ENCODE results near the gene MRPL33.
A peak's percentile ranks its signal among the peaks of the same experiment; 100 is the strongest.

Gene MRPL33

GRCh38 chr2:27776696-27777095 is 5.2 kb downstream of the MRPL33 start:
- no peak overlapping the region for H3K27ac ChIP-seq (ENCODE audit: low read length)
- H3K4me1 ChIP-seq (ENCODE audit: control insufficient read depth, insufficient read depth, low read length), result peaks cover 30% of the 10 kb centered on the region
- H3K9ac ChIP-seq (ENCODE audit: low read length in 2 of 2), result no peak overlapping the region
- no peaks in the 10 kb centered on the region for H3K27me3 ChIP-seq (ENCODE audit: control insufficient read depth in 1 of 2, insufficient read depth in 2 of 2, low read length in 2 of 2)
- H3K9me3 ChIP-seq (ENCODE audit: control insufficient read depth in 2 of 2, low read length in 2 of 2), result no peaks in the 10 kb centered on the region
- peaks cover 4 to 8% of the 10 kb centered on the region in 2 donors for H3K36me3 ChIP-seq (ENCODE audit: control insufficient read depth in 2 of 2, insufficient read depth in 2 of 2, low read length in 2 of 2)
- H3K4me3 ChIP-seq (ENCODE audit: low read length in 2 of 2), result no peak overlapping the region

GRCh38 chr2:27779417-27780055 is 8.0 kb downstream of the MRPL33 start:
- Histone ChIP-seq H3K4me1 (ENCODE audit: control insufficient read depth, insufficient read depth, low read length) (peaks cover 17% of the 10 kb centered on the region), H3K27ac (ENCODE audit: low read length) (peak overlapping the region; percentile 70), H3K27me3 (ENCODE audit: control insufficient read depth in 1 of 2, insufficient read depth in 2 of 2, low read length in 2 of 2) (no peaks in the 10 kb centered on the region), H3K9ac (ENCODE audit: low read length in 2 of 2) (peak overlapping the region in 1 of 2 donors; percentile 2), H3K9me3 (ENCODE audit: control insufficient read depth in 2 of 2, low read length in 2 of 2) (no peaks in the 10 kb centered on the region), H3K36me3 (ENCODE audit: control insufficient read depth in 2 of 2, insufficient read depth in 2 of 2, low read length in 2 of 2) (peaks cover under 1 to 5% of the 10 kb centered on the region in 2 donors), H3K4me3 (ENCODE audit: low read length in 2 of 2) (no peak overlapping the region)

- Histone ChIP-seq H3K36me3 (ENCODE audit: control insufficient read depth in 2 of 2, insufficient read depth in 2 of 2, low read length in 2 of 2) (no peaks in the 10 kb centered on the region), H3K27me3 (ENCODE audit: control insufficient read depth in 1 of 2, insufficient read depth in 2 of 2, low read length in 2 of 2) (no peaks in the 10 kb centered on the region), H3K9me3 (ENCODE audit: control insufficient read depth in 2 of 2, low read length in 2 of 2) (no peaks in the 10 kb centered on the region), H3K4me3 (ENCODE audit: low read length in 2 of 2) (no peak overlapping the region), H3K9ac (ENCODE audit: low read length in 2 of 2) (no peak overlapping the region), H3K4me1 (ENCODE audit: control insufficient read depth, insufficient read depth, low read length) (peaks cover 17% of the 10 kb centered on the region), H3K27ac (ENCODE audit: low read length) (peak overlapping the region; percentile 70)
Observed at GRCh38 chr2:27781496-27781895, 10.0 kb downstream of the MRPL33 start.

- H3K36me3 ChIP-seq (ENCODE audit: control insufficient read depth in 2 of 2, insufficient read depth in 2 of 2, low read length in 2 of 2), result no peaks in the 10 kb centered on the region
- H3K27me3 ChIP-seq (ENCODE audit: control insufficient read depth in 1 of 2, insufficient read depth in 2 of 2, low read length in 2 of 2), result no peaks in the 10 kb centered on the region
- peaks cover 17% of the 10 kb centered on the region for H3K4me1 ChIP-seq (ENCODE audit: control insufficient read depth, insufficient read depth, low read length)
- H3K27ac ChIP-seq (ENCODE audit: low read length), result no peak overlapping the region
- no peaks in the 10 kb centered on the region for H3K9me3 ChIP-seq (ENCODE audit: control insufficient read depth in 2 of 2, low read length in 2 of 2)
- no peak overlapping the region for H3K9ac ChIP-seq (ENCODE audit: low read length in 2 of 2)
- H3K4me3 ChIP-seq (ENCODE audit: low read length in 2 of 2), result no peak overlapping the region
Observed at GRCh38 chr2:27782701-27783100, 11.2 kb downstream of the MRPL33 start.

DNA sequence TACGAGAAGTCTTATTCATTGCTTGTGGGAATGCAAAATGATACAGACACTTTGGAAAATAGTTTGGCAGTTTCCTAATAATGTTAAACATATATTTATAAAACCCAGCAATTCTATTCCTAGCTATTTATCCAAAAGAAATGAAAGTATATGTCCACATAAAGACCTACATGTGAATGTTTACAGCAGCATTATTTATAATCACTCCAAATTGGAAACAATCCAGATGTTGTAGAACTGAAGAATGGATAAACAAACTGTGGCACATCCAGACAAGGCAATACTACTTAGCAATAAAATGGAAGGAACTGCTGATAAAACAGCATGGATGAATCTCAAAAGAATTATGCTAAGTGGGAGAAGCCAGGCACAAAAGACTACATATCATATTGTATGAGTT is 19.3 kb downstream of the MRPL33 start:
- no peak overlapping the region for H3K27ac ChIP-seq (ENCODE audit: low read length)
- H3K4me1 ChIP-seq (ENCODE audit: control insufficient read depth, insufficient read depth, low read length), result peaks cover 9% of the 10 kb centered on the region
- H3K36me3 ChIP-seq (ENCODE audit: control insufficient read depth in 2 of 2, insufficient read depth in 2 of 2, low read length in 2 of 2), result no peaks in the 10 kb centered on the region
- no peaks in the 10 kb centered on the region for H3K9me3 ChIP-seq (ENCODE audit: control insufficient read depth in 2 of 2, low read length in 2 of 2)
- H3K9ac ChIP-seq (ENCODE audit: low read length in 2 of 2), result no peak overlapping the region
- H3K4me3 ChIP-seq (ENCODE audit: low read length in 2 of 2), result no peak overlapping the region
- H3K27me3 ChIP-seq (ENCODE audit: control insufficient read depth in 1 of 2, insufficient read depth in 2 of 2, low read length in 2 of 2), result no peaks in the 10 kb centered on the region

DNA sequence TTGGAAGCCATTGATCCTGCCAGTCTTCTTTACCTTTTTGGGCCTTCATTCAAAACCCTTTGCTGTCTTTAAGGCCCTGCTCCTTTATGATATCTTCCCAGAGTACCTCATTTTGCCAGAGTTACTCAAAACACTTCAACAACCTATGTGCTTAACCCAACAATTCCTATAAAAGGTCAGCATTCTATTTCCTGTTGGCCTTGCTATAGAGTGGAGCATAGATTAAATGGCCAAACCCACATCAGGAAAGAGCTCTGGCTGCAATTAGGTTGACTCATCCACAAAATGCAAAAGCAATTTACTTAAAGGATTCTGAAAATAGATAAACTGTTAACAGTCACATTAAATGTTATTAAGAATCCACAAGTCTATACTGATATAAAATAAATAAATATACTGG is 21.2 kb downstream of the MRPL33 start:
- H3K4me3 ChIP-seq (ENCODE audit: low read length in 2 of 2), result no peak overlapping the region

GRCh38 chr2:27795093-27795834 is 23.7 kb downstream of the MRPL33 start:
- Histone ChIP-seq H3K9me3 (ENCODE audit: control insufficient read depth in 2 of 2, low read length in 2 of 2) (no peaks in the 10 kb centered on the region), H3K36me3 (ENCODE audit: control insufficient read depth in 2 of 2, insufficient read depth in 2 of 2, low read length in 2 of 2) (no peaks in the 10 kb centered on the region), H3K4me1 (ENCODE audit: control insufficient read depth, insufficient read depth, low read length) (peaks cover 48% of the 10 kb centered on the region), H3K27me3 (ENCODE audit: control insufficient read depth in 1 of 2, insufficient read depth in 2 of 2, low read length in 2 of 2) (no peaks in the 10 kb centered on the region), H3K9ac (ENCODE audit: low read length in 2 of 2) (peak overlapping the region; percentile 34 to 36), H3K27ac (ENCODE audit: low read length) (peak overlapping the region; percentile 79), H3K4me3 (ENCODE audit: low read length in 2 of 2) (no peak overlapping the region)

More for the DNA sequence above, 21.2 kb downstream of the MRPL33 start:
- Histone ChIP-seq H3K4me1 (ENCODE audit: control insufficient read depth, insufficient read depth, low read length) (peaks cover 26% of the 10 kb centered on the region), H3K27ac (ENCODE audit: low read length) (no peak overlapping the region), H3K27me3 (ENCODE audit: control insufficient read depth in 1 of 2, insufficient read depth in 2 of 2, low read length in 2 of 2) (no peaks in the 10 kb centered on the region), H3K9ac (ENCODE audit: low read length in 2 of 2) (no peak overlapping the region), H3K36me3 (ENCODE audit: control insufficient read depth in 2 of 2, insufficient read depth in 2 of 2, low read length in 2 of 2) (no peaks in the 10 kb centered on the region), H3K9me3 (ENCODE audit: control insufficient read depth in 2 of 2, low read length in 2 of 2) (no peaks in the 10 kb centered on the region)

DNA sequence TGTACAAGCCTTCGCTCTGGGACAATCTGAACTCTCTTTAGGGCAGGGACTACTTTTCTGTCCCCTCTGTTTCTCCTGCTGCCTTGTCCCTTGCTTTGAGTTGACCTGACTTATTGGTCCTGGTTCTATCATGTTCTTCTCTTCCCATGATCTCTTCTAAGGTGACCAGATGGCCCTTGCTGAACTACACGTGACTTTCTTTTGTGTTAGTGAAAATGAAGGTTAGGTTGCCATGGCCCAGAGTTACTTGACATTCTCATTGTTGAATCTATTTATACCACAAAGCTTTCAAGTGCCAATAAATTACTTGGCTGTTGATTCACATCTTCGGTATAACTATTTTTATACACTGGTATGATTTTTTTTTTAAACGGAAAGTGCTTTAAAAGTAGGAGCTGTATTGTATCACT is 24.4 kb downstream of the MRPL33 start:
- peaks cover 55% of the 10 kb centered on the region for H3K4me1 ChIP-seq (ENCODE audit: control insufficient read depth, insufficient read depth, low read length)
- no peaks in the 10 kb centered on the region for H3K36me3 ChIP-seq (ENCODE audit: control insufficient read depth in 2 of 2, insufficient read depth in 2 of 2, low read length in 2 of 2)
- peak overlapping the region; percentile 79 for H3K27ac ChIP-seq (ENCODE audit: low read length)
- H3K27me3 ChIP-seq (ENCODE audit: control insufficient read depth in 1 of 2, insufficient read depth in 2 of 2, low read length in 2 of 2), result no peaks in the 10 kb centered on the region
- no peak overlapping the region for H3K4me3 ChIP-seq (ENCODE audit: low read length in 2 of 2)
- H3K9me3 ChIP-seq (ENCODE audit: control insufficient read depth in 2 of 2, low read length in 2 of 2), result no peaks in the 10 kb centered on the region
- peak overlapping the region; percentile 34 to 36 for H3K9ac ChIP-seq (ENCODE audit: low read length in 2 of 2)

DNA sequence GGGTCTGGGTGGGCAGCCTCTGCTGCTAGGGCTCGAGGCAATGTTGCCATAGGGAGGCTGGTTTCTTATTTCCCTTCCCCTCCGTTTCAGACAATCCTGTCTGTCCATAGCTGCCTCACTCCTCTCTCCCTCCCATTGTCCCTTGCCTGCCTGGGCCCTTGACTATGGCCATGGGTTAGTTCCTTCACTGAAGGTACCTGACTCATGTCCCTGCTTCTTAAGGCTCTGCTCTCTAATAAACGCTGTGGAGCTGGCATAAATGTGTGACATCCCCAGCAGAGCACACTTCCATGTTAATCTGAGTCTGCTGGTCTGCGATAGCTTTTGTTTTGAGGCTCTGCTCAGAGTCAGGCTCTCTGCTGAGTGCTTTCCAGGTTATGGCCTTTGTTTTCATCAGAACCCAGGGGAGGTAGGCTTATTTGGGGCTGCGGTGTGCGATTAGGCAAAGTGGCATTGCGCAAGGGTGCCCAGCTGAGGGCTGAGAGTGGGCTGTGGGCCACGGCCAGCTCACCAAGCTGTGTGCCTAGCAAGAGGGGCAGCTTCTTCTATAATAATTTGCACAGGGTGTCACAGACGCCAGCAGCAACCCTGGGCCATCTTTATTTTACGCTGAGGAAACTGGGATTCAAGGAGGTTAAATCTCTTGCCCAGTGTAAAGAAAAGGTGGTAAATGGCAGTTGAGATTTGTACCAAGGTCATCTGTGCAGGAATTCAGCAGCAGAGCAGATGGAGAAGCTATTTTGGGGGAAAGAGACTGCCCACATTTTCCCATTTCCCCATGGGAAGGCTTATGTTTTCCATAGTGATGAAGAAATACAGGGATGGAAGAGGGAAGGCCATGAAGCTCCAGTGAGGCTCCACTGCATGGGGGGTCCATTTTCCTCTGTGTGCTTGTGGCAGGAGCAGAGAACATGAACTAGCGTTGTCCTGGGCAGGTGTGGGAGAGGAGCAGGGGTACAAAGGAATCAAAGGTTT is 25.6 kb downstream of the MRPL33 start:
- Histone ChIP-seq H3K36me3 (ENCODE audit: control insufficient read depth in 2 of 2, insufficient read depth in 2 of 2, low read length in 2 of 2) (no peaks in the 10 kb centered on the region), H3K27ac (ENCODE audit: low read length) (peak overlapping the region; percentile 79), H3K4me1 (ENCODE audit: control insufficient read depth, insufficient read depth, low read length) (peaks cover 58% of the 10 kb centered on the region), H3K9ac (ENCODE audit: low read length in 2 of 2) (peak overlapping the region; percentile 52 to 55), H3K4me3 (ENCODE audit: low read length in 2 of 2) (no peak overlapping the region), H3K9me3 (ENCODE audit: control insufficient read depth in 2 of 2, low read length in 2 of 2) (no peaks in the 10 kb centered on the region), H3K27me3 (ENCODE audit: control insufficient read depth in 1 of 2, insufficient read depth in 2 of 2, low read length in 2 of 2) (no peaks in the 10 kb centered on the region)

DNA sequence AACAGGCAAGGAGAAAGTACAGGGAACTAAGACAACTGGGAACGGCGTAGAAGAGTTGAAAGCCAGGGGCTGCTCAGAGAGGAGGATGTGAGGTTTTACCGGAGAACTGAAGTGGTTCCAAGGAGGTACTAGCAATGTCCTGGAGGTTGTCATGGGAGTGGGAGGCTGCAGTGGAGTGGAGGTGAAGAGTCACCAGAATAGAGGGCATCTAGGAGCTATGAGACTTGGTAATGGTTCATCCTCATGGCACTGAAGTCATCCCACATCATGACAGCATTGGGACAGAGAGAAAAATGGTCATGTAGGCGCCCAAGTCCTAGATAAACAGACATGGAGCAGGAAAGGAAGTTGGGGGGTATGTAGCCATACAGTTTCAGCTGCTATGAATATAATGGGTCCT is 26.3 kb downstream of the MRPL33 start:
- Histone ChIP-seq H3K27me3 (ENCODE audit: control insufficient read depth in 1 of 2, insufficient read depth in 2 of 2, low read length in 2 of 2) (no peaks in the 10 kb centered on the region), H3K4me1 (ENCODE audit: control insufficient read depth, insufficient read depth, low read length) (peaks cover 58% of the 10 kb centered on the region), H3K9ac (ENCODE audit: low read length in 2 of 2) (no peak overlapping the region), H3K4me3 (ENCODE audit: low read length in 2 of 2) (no peak overlapping the region), H3K9me3 (ENCODE audit: control insufficient read depth in 2 of 2, low read length in 2 of 2) (no peaks in the 10 kb centered on the region), H3K36me3 (ENCODE audit: control insufficient read depth in 2 of 2, insufficient read depth in 2 of 2, low read length in 2 of 2) (no peaks in the 10 kb centered on the region), H3K27ac (ENCODE audit: low read length) (peak overlapping the region; percentile 79)
